ENCODE data around the gene NSG1. TPM values are rescaled to one million over a fixed set of nuclear protein-coding genes. Genes with fewer than 3 reads are reported as not detected.

Gene NSG1
- total and polyA plus RNA-seq, 8 donors, result 0.86 to 74.5 (median 63.1) TPM

DNA sequence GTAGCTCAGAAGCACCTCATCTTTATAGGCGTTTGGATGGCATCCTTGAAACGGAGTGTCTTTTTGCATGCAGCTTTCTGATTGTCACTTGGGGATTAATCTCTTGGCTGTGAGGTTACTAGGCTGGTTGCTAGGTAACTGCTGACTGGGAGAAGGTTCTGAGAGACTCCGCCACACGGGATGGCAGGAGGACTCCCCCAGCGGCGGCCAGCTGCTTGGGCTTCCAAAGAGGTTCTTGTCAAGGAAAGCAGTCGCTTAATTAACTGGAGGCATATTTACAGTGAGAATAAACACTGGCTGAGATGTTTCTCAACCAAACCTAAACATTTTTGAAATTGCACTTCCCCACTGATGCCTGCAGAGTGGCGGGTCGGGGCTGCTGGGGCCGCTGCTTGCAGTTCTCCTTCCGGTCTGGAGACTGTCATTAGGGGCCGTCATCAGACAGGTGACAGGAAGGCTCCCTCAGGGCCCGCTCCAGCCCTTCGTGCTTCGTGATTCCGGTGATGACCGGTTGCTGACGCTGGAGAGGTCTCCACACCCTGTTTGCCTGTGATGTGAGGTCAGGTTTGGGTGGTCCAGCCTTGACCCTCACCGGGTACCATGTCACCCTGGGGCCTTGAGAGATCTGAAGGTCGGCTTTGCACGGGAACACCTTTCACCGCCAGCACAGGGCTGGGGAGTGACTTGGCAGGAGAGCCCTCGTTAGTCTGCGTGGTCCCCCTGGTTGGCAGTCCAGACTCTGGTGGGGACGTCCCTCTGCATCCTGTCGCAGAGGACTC, 9.1 kb downstream of the NSG1 start:
- intact Hi-C loops (cut with DNase I), result no loop called here
- DNase-seq (peak in 3 of 4 donors; percentile 22 to 63 (median 39)), ATAC-seq (no peak)
- H3K36me3 ChIP-seq, result no peaks in the 10 kb centered on the region
- H3K4me1 ChIP-seq, result no peaks in the 10 kb centered on the region
- H3K27ac ChIP-seq, result no peak overlapping the region
- TF ChIP-seq, protein P1, sequence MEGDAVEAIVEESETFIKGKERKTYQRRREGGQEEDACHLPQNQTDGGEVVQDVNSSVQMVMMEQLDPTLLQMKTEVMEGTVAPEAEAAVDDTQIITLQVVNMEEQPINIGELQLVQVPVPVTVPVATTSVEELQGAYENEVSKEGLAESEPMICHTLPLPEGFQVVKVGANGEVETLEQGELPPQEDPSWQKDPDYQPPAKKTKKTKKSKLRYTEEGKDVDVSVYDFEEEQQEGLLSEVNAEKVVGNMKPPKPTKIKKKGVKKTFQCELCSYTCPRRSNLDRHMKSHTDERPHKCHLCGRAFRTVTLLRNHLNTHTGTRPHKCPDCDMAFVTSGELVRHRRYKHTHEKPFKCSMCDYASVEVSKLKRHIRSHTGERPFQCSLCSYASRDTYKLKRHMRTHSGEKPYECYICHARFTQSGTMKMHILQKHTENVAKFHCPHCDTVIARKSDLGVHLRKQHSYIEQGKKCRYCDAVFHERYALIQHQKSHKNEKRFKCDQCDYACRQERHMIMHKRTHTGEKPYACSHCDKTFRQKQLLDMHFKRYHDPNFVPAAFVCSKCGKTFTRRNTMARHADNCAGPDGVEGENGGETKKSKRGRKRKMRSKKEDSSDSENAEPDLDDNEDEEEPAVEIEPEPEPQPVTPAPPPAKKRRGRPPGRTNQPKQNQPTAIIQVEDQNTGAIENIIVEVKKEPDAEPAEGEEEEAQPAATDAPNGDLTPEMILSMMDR (IDR thresholded peaks at IDR 0.05), result no peak
- H3K9me3 ChIP-seq, result peaks cover 0 to 4% of the 10 kb centered on the region in 2 donors
- no peak overlapping the region for H3K4me3 ChIP-seq
- H3K27me3 ChIP-seq, result peaks cover 0 to 71% of the 10 kb centered on the region in 2 donors

- peaks cover 0 to 70% of the 10 kb centered on the region in 2 donors for H3K27me3 ChIP-seq
- H3K4me3 ChIP-seq, result no peak overlapping the region
- no peaks in the 10 kb centered on the region for H3K4me1 ChIP-seq
- no peak for DNase-seq
- no peak overlapping the region for H3K27ac ChIP-seq
- intact Hi-C loops (cut with DNase I), result no loop called here
- no peaks in the 10 kb centered on the region for H3K36me3 ChIP-seq
- TF ChIP-seq, protein P1 (IDR thresholded peaks at IDR 0.05), result no peak
- H3K9me3 ChIP-seq, result peaks cover 0 to 4% of the 10 kb centered on the region in 2 donors
- no peak for ATAC-seq
Measured at GRCh38 chr4:4396628-4397440, 9.9 kb downstream of the NSG1 start.

DNA sequence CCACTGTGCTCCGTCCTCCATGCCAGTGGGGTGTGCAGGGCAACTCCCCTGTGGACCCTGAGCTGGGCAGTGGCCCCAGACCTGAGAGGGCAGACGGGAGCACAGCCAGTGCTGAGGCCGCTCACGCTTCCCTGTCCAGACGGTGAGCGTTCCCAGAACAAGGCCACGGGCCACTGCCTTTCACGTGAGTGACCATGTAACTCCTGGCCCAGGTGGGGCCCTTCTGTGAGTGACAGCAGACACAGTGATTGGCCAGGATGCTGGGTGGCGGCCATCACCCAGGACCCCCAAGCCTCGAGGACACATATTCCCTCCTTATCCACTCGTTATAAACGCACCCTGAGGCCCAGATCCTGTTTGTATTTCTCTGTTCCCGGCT, 10.5 kb downstream of the NSG1 start:
- peaks cover 0 to 4% of the 10 kb centered on the region in 2 donors for H3K9me3 ChIP-seq
- ATAC-seq, result no peak
- no peak overlapping the region for H3K27ac ChIP-seq
- H3K4me1 ChIP-seq, result no peaks in the 10 kb centered on the region
- peaks cover 0 to 64% of the 10 kb centered on the region in 2 donors for H3K27me3 ChIP-seq
- DNase-seq, result peak in 1 of 4 donors; percentile 62
- TF ChIP-seq, protein P1 (IDR thresholded peaks at IDR 0.05), result no peak
- H3K36me3 ChIP-seq, result no peaks in the 10 kb centered on the region
- intact Hi-C loops (cut with DNase I), result no loop called here
- no peak overlapping the region for H3K4me3 ChIP-seq

- Histone ChIP-seq H3K9me3 (peaks cover 0 to 4% of the 10 kb centered on the region in 2 donors), H3K36me3 (no peaks in the 10 kb centered on the region), H3K4me1 (no peaks in the 10 kb centered on the region), H3K27ac (no peak overlapping the region), H3K27me3 (peaks cover 0 to 54% of the 10 kb centered on the region in 2 donors), H3K4me3 (no peak overlapping the region)
- ATAC-seq, result no peak
- TF ChIP-seq, protein P1 (IDR thresholded peaks at IDR 0.05), result no peak
- DNase-seq, result no peak
- intact Hi-C loops (cut with DNase I), result no loop called here
Measured at GRCh38 chr4:4398430-4398829, 11.5 kb downstream of the NSG1 start.

- DNase-seq (no peak), ATAC-seq (no peak)
- Histone ChIP-seq H3K4me3 (no peak overlapping the region), H3K27me3 (peaks cover 0 to 34% of the 10 kb centered on the region in 2 donors), H3K4me1 (no peaks in the 10 kb centered on the region), H3K36me3 (no peaks in the 10 kb centered on the region), H3K9me3 (peaks cover 0 to 4% of the 10 kb centered on the region in 2 donors), H3K27ac (no peak overlapping the region)
- TF ChIP-seq, protein P1 (IDR thresholded peaks at IDR 0.05), result no peak
- intact Hi-C loops (cut with DNase I), result no loop called here
Measured at GRCh38 chr4:4401036-4401435, 14.1 kb downstream of the NSG1 start.
